Stomach (tissue), 4 donors: Measurements from ENCODE around the gene HTR6.
"Not testable (repeated sequence)": the region's sequence is repeated elsewhere in the genome, so short reads cannot be mapped to it uniquely, and the experiment has no call there.

Experiments
- CTCF ChIP-seq, 7 experiments: fragments of 450-650 bp in 4 of 7; fragments of 200-600 bp in 3 of 7; sonication (generic) in 3 of 7; IDR thresholded peaks; one replicate each; pipeline ENCODE4 v1.5.1; 2016 to 2019; ENCODE audit warnings: antibody characterized with exemption in 7 of 7, control low read depth in 2 of 7, mild to moderate bottlenecking in 1 of 7
- EP300 ChIP-seq: sonication (generic); formaldehyde crosslinking; IDR thresholded peaks from one replicate; pipeline ENCODE4 v1.6.1; 2017; ENCODE audit warnings: antibody characterized with exemption
- POLR2A ChIP-seq, 4 donors: fragments of 450-650 bp; IDR thresholded peaks; one replicate each; pipeline ENCODE4 v1.6.1; 2016; ENCODE audit warnings: antibody characterized with exemption in 4 of 4, control low read depth in 2 of 4, mild to moderate bottlenecking in 1 of 4, moderate library complexity in 1 of 4
- POLR2AphosphoS5 ChIP-seq, 3 donors: sonication (generic); formaldehyde crosslinking; IDR thresholded peaks; one replicate each; pipeline ENCODE4 v1.6.1; 2016; ENCODE audit warnings: antibody characterized with exemption in 3 of 3

GRCh38 chr1:19639228-19639627 lies 25.4 kb upstream of the HTR6 start:
- TF ChIP-seq POLR2A (IDR thresholded peaks at IDR 0.05); POLR2AphosphoS5 (IDR thresholded peaks at IDR 0.05); CTCF (IDR thresholded peaks at IDR 0.05); EP300: not testable (repeated sequence)
